ENCODE data around the gene NSUN6. TPM values are rescaled to one million over a fixed set of nuclear protein-coding genes. Genes with fewer than 3 reads are reported as not detected.

NSUN6 gene
- total RNA-seq, 4 donors from 2014 or later, result 8.0 to 27.8 (median 11.4) TPM

DNA sequence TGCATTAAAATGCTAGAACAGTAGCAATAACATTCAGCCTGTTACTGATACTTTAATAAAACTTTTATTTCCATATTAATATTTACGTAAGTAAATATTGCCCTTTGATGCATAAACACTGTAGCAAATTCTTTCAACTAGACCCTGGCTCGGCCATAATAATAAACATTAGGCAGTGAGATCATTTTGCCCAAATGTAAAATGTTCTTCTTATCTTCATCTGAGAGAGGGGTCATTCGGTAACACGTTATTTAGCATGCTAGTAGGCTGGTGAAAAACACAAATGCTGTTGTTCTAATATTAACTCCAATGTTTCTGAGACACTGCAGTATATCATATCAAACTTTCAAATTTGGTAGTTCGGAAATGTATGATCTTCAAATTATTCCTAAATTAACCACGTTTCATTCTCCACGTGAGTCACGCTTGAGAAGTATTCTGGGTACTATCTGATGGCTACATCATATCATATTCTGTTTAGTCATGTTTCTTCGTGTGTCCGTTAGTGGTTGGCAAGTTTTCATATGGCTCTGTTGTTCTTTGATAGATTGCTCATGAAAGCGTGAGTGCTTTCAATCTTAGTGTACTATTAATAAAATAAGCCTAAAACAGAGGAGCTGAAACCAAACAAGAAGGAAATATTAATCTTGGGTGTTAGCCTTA, 145.8 kb downstream of the NSUN6 start:
- Histone ChIP-seq H3K36me3 (no peaks in the 10 kb centered on the region), H3K27me3 (no peaks in the 10 kb centered on the region), H3K9me3 (no peaks in the 10 kb centered on the region), H3K4me3 (no peak overlapping the region), H3K27ac (no peak overlapping the region), H3K4me1 (no peaks in the 10 kb centered on the region)
- no peak for TF ChIP-seq POLR2A (IDR thresholded peaks at IDR 0.05)
- TF ChIP-seq, protein P1, sequence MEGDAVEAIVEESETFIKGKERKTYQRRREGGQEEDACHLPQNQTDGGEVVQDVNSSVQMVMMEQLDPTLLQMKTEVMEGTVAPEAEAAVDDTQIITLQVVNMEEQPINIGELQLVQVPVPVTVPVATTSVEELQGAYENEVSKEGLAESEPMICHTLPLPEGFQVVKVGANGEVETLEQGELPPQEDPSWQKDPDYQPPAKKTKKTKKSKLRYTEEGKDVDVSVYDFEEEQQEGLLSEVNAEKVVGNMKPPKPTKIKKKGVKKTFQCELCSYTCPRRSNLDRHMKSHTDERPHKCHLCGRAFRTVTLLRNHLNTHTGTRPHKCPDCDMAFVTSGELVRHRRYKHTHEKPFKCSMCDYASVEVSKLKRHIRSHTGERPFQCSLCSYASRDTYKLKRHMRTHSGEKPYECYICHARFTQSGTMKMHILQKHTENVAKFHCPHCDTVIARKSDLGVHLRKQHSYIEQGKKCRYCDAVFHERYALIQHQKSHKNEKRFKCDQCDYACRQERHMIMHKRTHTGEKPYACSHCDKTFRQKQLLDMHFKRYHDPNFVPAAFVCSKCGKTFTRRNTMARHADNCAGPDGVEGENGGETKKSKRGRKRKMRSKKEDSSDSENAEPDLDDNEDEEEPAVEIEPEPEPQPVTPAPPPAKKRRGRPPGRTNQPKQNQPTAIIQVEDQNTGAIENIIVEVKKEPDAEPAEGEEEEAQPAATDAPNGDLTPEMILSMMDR (IDR thresholded peaks at IDR 0.05), result no peak
- TF ChIP-seq POLR2AphosphoS5 (IDR thresholded peaks at IDR 0.05), result no peak
- TF ChIP-seq EP300 (IDR thresholded peaks at IDR 0.05), result no peak
- no peak for DNase-seq (ENCODE audit: low spot score in 2 of 2)
- WGBS, result 72% methylated on average over 11 of the region's 11 CpGs

- Histone ChIP-seq H3K36me3 (no peaks in the 10 kb centered on the region), H3K4me3 (no peak overlapping the region), H3K4me1 (no peaks in the 10 kb centered on the region), H3K9me3 (no peaks in the 10 kb centered on the region), H3K27ac (no peak overlapping the region), H3K27me3 (no peaks in the 10 kb centered on the region)
- DNase-seq (ENCODE audit: low spot score in 2 of 2), result no peak
- TF ChIP-seq POLR2A (IDR thresholded peaks at IDR 0.05) (no peak), POLR2AphosphoS5 (IDR thresholded peaks at IDR 0.05) (no peak), EP300 (IDR thresholded peaks at IDR 0.05) (no peak)
- TF ChIP-seq, protein P1 (IDR thresholded peaks at IDR 0.05), result no peak
- 91% methylated on average over 5 of the region's 5 CpGs for WGBS
Observed at GRCh38 chr10:18504161-18504560, 147.2 kb downstream of the NSUN6 start.

- 72% methylated on average over 5 of the region's 5 CpGs for WGBS
- Histone ChIP-seq H3K27ac (no peak overlapping the region), H3K27me3 (no peaks in the 10 kb centered on the region), H3K9me3 (no peaks in the 10 kb centered on the region), H3K4me1 (no peaks in the 10 kb centered on the region), H3K4me3 (no peak overlapping the region), H3K36me3 (no peaks in the 10 kb centered on the region)
- no peak for DNase-seq (ENCODE audit: low spot score in 2 of 2)
- TF ChIP-seq EP300 (IDR thresholded peaks at IDR 0.05), result no peak
- TF ChIP-seq, protein P1 (IDR thresholded peaks at IDR 0.05), result no peak
Observed at GRCh38 chr10:18501629-18502028, 149.8 kb downstream of the NSUN6 start.

GRCh38 chr10:18501198-18501597, 150.2 kb downstream of the NSUN6 start:
- no peaks in the 10 kb centered on the region for H3K4me1 ChIP-seq
- DNase-seq (ENCODE audit: low spot score in 2 of 2), result no peak
- no peak for TF ChIP-seq POLR2AphosphoS5 (IDR thresholded peaks at IDR 0.05)
- TF ChIP-seq, protein P1 (IDR thresholded peaks at IDR 0.05), result no peak
- TF ChIP-seq POLR2A (IDR thresholded peaks at IDR 0.05), result no peak
- no peak for TF ChIP-seq EP300 (IDR thresholded peaks at IDR 0.05)
- 84% methylated on average over 3 of the region's 3 CpGs for WGBS
- no peak overlapping the region for H3K27ac ChIP-seq
- no peaks in the 10 kb centered on the region for H3K9me3 ChIP-seq
- no peaks in the 10 kb centered on the region for H3K36me3 ChIP-seq
- H3K27me3 ChIP-seq, result no peaks in the 10 kb centered on the region
- no peak overlapping the region for H3K4me3 ChIP-seq

DNA sequence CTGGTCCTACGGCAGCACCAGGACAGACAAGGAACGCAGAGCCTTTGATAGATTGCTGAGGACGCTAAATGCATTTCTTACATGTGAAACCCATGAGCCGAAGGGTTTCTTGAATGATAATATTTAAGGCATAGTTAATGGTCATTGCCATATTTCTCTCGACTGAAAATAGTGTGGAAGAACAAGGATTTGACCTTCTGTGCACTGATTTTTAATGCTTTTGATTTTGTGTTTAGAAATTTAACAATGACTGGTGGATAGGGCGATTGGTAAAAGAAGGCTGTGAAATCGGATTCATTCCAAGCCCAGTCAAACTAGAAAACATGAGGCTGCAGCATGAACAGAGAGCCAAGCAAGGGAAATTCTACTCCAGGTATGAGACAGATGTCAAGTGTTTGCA, 150.8 kb downstream of the NSUN6 start:
- H3K27me3 ChIP-seq, result no peaks in the 10 kb centered on the region
- TF ChIP-seq EP300 (IDR thresholded peaks at IDR 0.05) (no peak), POLR2AphosphoS5 (IDR thresholded peaks at IDR 0.05) (no peak), POLR2A (IDR thresholded peaks at IDR 0.05) (no peak)
- TF ChIP-seq, protein P1 (IDR thresholded peaks at IDR 0.05), result no peak
- no peaks in the 10 kb centered on the region for H3K9me3 ChIP-seq
- no peak overlapping the region for H3K27ac ChIP-seq
- WGBS, result 87% methylated on average over 7 of the region's 7 CpGs
- no peak overlapping the region for H3K4me3 ChIP-seq
- no peak for DNase-seq (ENCODE audit: low spot score in 2 of 2)
- no peaks in the 10 kb centered on the region for H3K4me1 ChIP-seq
- H3K36me3 ChIP-seq, result no peaks in the 10 kb centered on the region
